BE2C (cell line): Measurements from ENCODE around the gene CTDP1.

Experiments used
- DNase-seq: peaks from one replicate; pipeline ENCODE4 v3.0.0-alpha.2; 2020
- H3K27me3 ChIP-seq: fragments of 250-450 bp; sonication (Bioruptor Pico); 2 replicates; pipeline ENCODE4 v1.5.1; 2020; ENCODE audit warnings: mild to moderate bottlenecking
- H3K36me3 ChIP-seq: fragments of 250-450 bp; sonication (Bioruptor Pico); 2 replicates; pipeline ENCODE4 v1.5.1; 2020; ENCODE audit warnings: mild to moderate bottlenecking
- H3K4me1 ChIP-seq: fragments of 250-450 bp; sonication (Bioruptor Pico); 2 replicates; pipeline ENCODE4 v1.5.1; 2020
- H3K4me3 ChIP-seq: 2 replicates; pipeline ENCODE4 v1.5.1; 2011; ENCODE audit warnings: low read depth, low read length
- H3K9me3 ChIP-seq: fragments of 250-450 bp; sonication (Bioruptor Pico); 2 replicates; pipeline ENCODE4 v1.5.1; 2020
- TF ChIP-seq, protein P1 (sequence below): IDR thresholded peaks from 2 replicates; pipeline ENCODE4 v1.5.1; 2012; ENCODE audit warnings: mild to moderate bottlenecking, low read depth, low read length

Gene CTDP1

GRCh38 chr18:79694895-79695213 is 15.3 kb downstream of the CTDP1 start:
- Histone ChIP-seq H3K4me1 (no peaks in the 10 kb centered on the region), H3K4me3 (no peak overlapping the region), H3K27me3 (no peaks in the 10 kb centered on the region), H3K36me3 (no peaks in the 10 kb centered on the region), H3K9me3 (no peaks in the 10 kb centered on the region)
- TF ChIP-seq, protein P1, sequence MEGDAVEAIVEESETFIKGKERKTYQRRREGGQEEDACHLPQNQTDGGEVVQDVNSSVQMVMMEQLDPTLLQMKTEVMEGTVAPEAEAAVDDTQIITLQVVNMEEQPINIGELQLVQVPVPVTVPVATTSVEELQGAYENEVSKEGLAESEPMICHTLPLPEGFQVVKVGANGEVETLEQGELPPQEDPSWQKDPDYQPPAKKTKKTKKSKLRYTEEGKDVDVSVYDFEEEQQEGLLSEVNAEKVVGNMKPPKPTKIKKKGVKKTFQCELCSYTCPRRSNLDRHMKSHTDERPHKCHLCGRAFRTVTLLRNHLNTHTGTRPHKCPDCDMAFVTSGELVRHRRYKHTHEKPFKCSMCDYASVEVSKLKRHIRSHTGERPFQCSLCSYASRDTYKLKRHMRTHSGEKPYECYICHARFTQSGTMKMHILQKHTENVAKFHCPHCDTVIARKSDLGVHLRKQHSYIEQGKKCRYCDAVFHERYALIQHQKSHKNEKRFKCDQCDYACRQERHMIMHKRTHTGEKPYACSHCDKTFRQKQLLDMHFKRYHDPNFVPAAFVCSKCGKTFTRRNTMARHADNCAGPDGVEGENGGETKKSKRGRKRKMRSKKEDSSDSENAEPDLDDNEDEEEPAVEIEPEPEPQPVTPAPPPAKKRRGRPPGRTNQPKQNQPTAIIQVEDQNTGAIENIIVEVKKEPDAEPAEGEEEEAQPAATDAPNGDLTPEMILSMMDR, result no peak
- no peak for DNase-seq

GRCh38 chr18:79695269-79695668 is 15.7 kb downstream of the CTDP1 start:
- Histone ChIP-seq H3K9me3 (no peaks in the 10 kb centered on the region), H3K27me3 (no peaks in the 10 kb centered on the region), H3K36me3 (no peaks in the 10 kb centered on the region), H3K4me3 (no peak overlapping the region), H3K4me1 (no peaks in the 10 kb centered on the region)
- DNase-seq, result no peak
- TF ChIP-seq, protein P1, result no peak

GRCh38 chr18:79695856-79696850 is 16.6 kb downstream of the CTDP1 start:
- TF ChIP-seq, protein P1, result no peak
- H3K36me3 ChIP-seq, result no peaks in the 10 kb centered on the region
- no peaks in the 10 kb centered on the region for H3K9me3 ChIP-seq

DNA sequence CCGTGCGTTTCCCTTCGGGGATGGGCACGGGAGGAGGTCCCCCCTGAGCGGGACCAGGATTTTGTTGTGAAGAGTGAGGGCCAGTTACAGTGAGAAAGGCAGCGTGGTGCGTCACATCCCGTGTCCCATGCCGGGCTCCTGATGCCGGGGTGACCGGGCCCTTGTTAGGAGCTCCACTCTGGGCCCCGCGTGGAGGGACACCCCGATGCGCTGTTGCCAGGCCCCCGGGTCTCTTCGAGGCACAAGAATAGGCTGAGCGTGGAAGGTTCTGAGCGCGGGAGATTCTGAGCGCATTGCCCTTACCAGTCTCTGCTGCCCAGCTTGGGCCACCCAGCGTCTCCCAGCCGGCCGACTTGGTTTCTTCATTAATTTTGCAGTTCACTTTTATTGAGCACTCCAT is 17.6 kb downstream of the CTDP1 start:
- Histone ChIP-seq H3K36me3 (no peaks in the 10 kb centered on the region), H3K4me3 (no peak overlapping the region), H3K9me3 (no peaks in the 10 kb centered on the region), H3K4me1 (no peaks in the 10 kb centered on the region), H3K27me3 (no peaks in the 10 kb centered on the region)
- no peak for DNase-seq
- TF ChIP-seq, protein P1, result no peak

More at GRCh38 chr18:79695856-79696850, 16.6 kb downstream of the CTDP1 start:
- Histone ChIP-seq H3K4me1 (no peaks in the 10 kb centered on the region), H3K4me3 (no peak overlapping the region), H3K27me3 (no peaks in the 10 kb centered on the region)
- DNase-seq, result no peak

DNA sequence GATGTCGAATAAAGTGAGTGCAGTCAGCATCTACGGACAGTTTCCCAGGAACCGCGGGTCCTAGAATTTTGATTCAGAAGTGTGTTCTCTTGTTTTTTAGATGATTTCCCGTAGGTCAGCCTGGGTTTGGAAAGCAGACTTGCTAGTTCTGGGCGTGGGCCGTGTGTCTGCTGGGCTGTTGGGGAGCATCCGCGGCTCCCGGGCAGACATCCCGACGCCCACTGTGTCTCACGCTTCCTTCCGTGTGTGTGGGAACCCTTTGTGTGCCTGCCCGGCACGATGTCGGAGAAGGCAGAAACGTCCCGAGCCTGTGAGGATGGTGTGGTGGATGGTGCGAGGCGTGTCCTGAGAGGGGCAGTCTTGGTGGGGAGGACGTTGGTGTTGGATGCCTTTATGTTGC is 18.4 kb downstream of the CTDP1 start:
- no peak for DNase-seq
- no peaks in the 10 kb centered on the region for H3K4me1 ChIP-seq
- TF ChIP-seq, protein P1, result no peak
- no peaks in the 10 kb centered on the region for H3K27me3 ChIP-seq
- H3K4me3 ChIP-seq, result no peak overlapping the region
- H3K9me3 ChIP-seq, result no peaks in the 10 kb centered on the region
- H3K36me3 ChIP-seq, result no peaks in the 10 kb centered on the region

- no peaks in the 10 kb centered on the region for H3K27me3 ChIP-seq
- H3K4me3 ChIP-seq, result no peak overlapping the region
- TF ChIP-seq, protein P1, result no peak
- H3K36me3 ChIP-seq, result no peaks in the 10 kb centered on the region
- H3K9me3 ChIP-seq, result no peaks in the 10 kb centered on the region
- no peaks in the 10 kb centered on the region for H3K4me1 ChIP-seq
- no peak for DNase-seq
Measured at GRCh38 chr18:79698668-79699335, 19.2 kb downstream of the CTDP1 start.
